Stimulated activated naive CD8-positive, alpha-beta T cell treated with anti-CD3 and anti-CD28 coated beads, Interleukin-15, Interleukin-2, amounts not matched to agents 100 U/mL and 50 U/mL, for 24 hours (primary cell): ENCODE results near the gene CORO2A.

Experiments
- ATAC-seq: fragments of 150-1000 bp; cut with Tn5 transposase; one replicate; pipeline ENCODE4 v1.10.0; 2021
- DNase-seq: peaks from one replicate; pipeline ENCODE4 v3.0.0; 2021

CORO2A gene

GRCh38 chr9:98192503-98193335, at the start of gene CORO2A:
Gene CORO2A (minus strand): TSS chr9:98192637. CDS start chr9:98157660, 34,977 bp downstream.
- ATAC-seq, result peak; percentile 75

GRCh38 chr9:98241357-98242300, 49.2 kb upstream of the CORO2A start:
- ATAC-seq (no peak), DNase-seq (no peak)

More at GRCh38 chr9:98192503-98193335, at the start of gene CORO2A:
- DNase-seq, result peak; percentile 81

- no peak for DNase-seq
- no peak for ATAC-seq
Measured at GRCh38 chr9:98240475-98240874, 48.0 kb upstream of the CORO2A start.

GRCh38 chr9:98236901-98237487, 44.6 kb upstream of the CORO2A start:
- DNase-seq, result no peak
- ATAC-seq, result no peak

GRCh38 chr9:98235126-98235525, 42.7 kb upstream of the CORO2A start:
- DNase-seq, result no peak

GRCh38 chr9:98234245-98234825, 41.9 kb upstream of the CORO2A start:
- DNase-seq (no peak), ATAC-seq (no peak)

More at GRCh38 chr9:98235126-98235525, 42.7 kb upstream of the CORO2A start:
- no peak for ATAC-seq

GRCh38 chr9:98232926-98233325, 40.5 kb upstream of the CORO2A start:
- no peak for DNase-seq
- ATAC-seq, result no peak

GRCh38 chr9:98231770-98232478, 39.5 kb upstream of the CORO2A start:
- no peak for DNase-seq
- no peak for ATAC-seq

- DNase-seq (no peak), ATAC-seq (no peak)
Measured at GRCh38 chr9:98230789-98231188, 38.4 kb upstream of the CORO2A start.

- no peak for ATAC-seq
Measured at GRCh38 chr9:98230304-98230703, 37.9 kb upstream of the CORO2A start.

GRCh38 chr9:98229620-98230019, 37.2 kb upstream of the CORO2A start:
- DNase-seq, result no peak

More at GRCh38 chr9:98230304-98230703, 37.9 kb upstream of the CORO2A start:
- no peak for DNase-seq

GRCh38 chr9:98229090-98229395, 36.6 kb upstream of the CORO2A start:
- no peak for DNase-seq
- no peak for ATAC-seq

More at GRCh38 chr9:98229620-98230019, 37.2 kb upstream of the CORO2A start:
- no peak for ATAC-seq

- ATAC-seq, result no peak
- DNase-seq, result no peak
Measured at GRCh38 chr9:98228392-98229089, 36.1 kb upstream of the CORO2A start.

GRCh38 chr9:98227883-98228282, 35.4 kb upstream of the CORO2A start:
- ATAC-seq, result no peak
- no peak for DNase-seq

GRCh38 chr9:98226957-98227356, 34.5 kb upstream of the CORO2A start:
- ATAC-seq, result no peak

GRCh38 chr9:98226516-98226915, 34.1 kb upstream of the CORO2A start:
- ATAC-seq, result no peak
- no peak for DNase-seq

More at GRCh38 chr9:98226957-98227356, 34.5 kb upstream of the CORO2A start:
- DNase-seq, result no peak

GRCh38 chr9:98225015-98225442, 32.6 kb upstream of the CORO2A start:
- DNase-seq (no peak), ATAC-seq (no peak)

GRCh38 chr9:98222885-98223691, 30.7 kb upstream of the CORO2A start:
- DNase-seq, result no peak
- ATAC-seq, result no peak

- DNase-seq, result no peak
- ATAC-seq, result no peak
Measured at GRCh38 chr9:98220911-98221310, 28.5 kb upstream of the CORO2A start.

- DNase-seq (no peak), ATAC-seq (no peak)
Measured at GRCh38 chr9:98219794-98220370, 27.4 kb upstream of the CORO2A start.
